H9 (cell line): Measurements from ENCODE around the gene EIF1B. TPM values are rescaled to one million over a fixed set of nuclear protein-coding genes. Genes with fewer than 3 reads are reported as not detected.

Experiments
- DNase-seq: peaks from one replicate; pipeline ENCODE4 v3.0.0-alpha.2; 2017
- H2AFZ ChIP-seq: one replicate; pipeline ENCODE4 v1.6.1; 2013; ENCODE audit warnings: mild to moderate bottlenecking, low read length, control low read depth, moderate library complexity
- H2AK5ac ChIP-seq: 2 replicates; pipeline ENCODE4 v1.6.1; 2013; ENCODE audit warnings: low read length, control low read depth, mixed read lengths; ENCODE audit not compliant: insufficient read length
- H2BK120ac ChIP-seq: one replicate; pipeline ENCODE4 v1.6.1; 2013; ENCODE audit warnings: low read depth, mild to moderate bottlenecking, low read length, control low read depth, inconsistent platforms; ENCODE audit not compliant: poor library complexity, severe bottlenecking
- H2BK12ac ChIP-seq: 2 replicates; pipeline ENCODE4 v1.6.1; 2013; ENCODE audit warnings: low read length, control low read depth, mixed read lengths, low read depth; ENCODE audit not compliant: insufficient read length
- H2BK15ac ChIP-seq: 2 replicates; pipeline ENCODE4 v1.6.1; 2013; ENCODE audit warnings: low read depth, low read length, control low read depth
- H2BK20ac ChIP-seq: one replicate; pipeline ENCODE4 v1.6.1; 2013; ENCODE audit warnings: low read depth, mild to moderate bottlenecking, low read length, control low read depth, inconsistent platforms; ENCODE audit not compliant: poor library complexity, severe bottlenecking
- H2BK5ac ChIP-seq: 2 replicates; pipeline ENCODE4 v1.6.1; 2013; ENCODE audit warnings: low read length, control low read depth, mixed read lengths; ENCODE audit not compliant: insufficient read length
- H3K14ac ChIP-seq: 2 replicates; pipeline ENCODE4 v1.6.1; 2013; ENCODE audit warnings: low read length, control low read depth; ENCODE audit not compliant: insufficient read depth
- H3K18ac ChIP-seq: 2 replicates; pipeline ENCODE4 v1.6.1; 2013; ENCODE audit warnings: low read depth, mild to moderate bottlenecking, mixed read lengths, low read length, control low read depth; ENCODE audit not compliant: insufficient read length
- H3K23ac ChIP-seq: 2 replicates; pipeline ENCODE4 v1.6.1; 2013; ENCODE audit warnings: low read length, control low read depth, mixed read lengths, low read depth; ENCODE audit not compliant: insufficient read length
- H3K23me2 ChIP-seq: 2 replicates; pipeline ENCODE4 v1.6.1; 2013; ENCODE audit warnings: low read depth, mild to moderate bottlenecking, mixed read lengths, low read length, control low read depth; ENCODE audit not compliant: insufficient read length, poor library complexity, severe bottlenecking
- H3K27ac ChIP-seq: 2 replicates; pipeline ENCODE4 v1.5.1; 2013; ENCODE audit warnings: low read length, control low read depth, mixed read lengths, low read depth; ENCODE audit not compliant: insufficient read length
- H3K27me3 ChIP-seq: 2 replicates; pipeline ENCODE4 v1.6.1; 2013; ENCODE audit warnings: low read length, control low read depth, inconsistent platforms; ENCODE audit not compliant: insufficient read depth
- H3K4ac ChIP-seq: 2 replicates; pipeline ENCODE4 v1.6.1; 2013; ENCODE audit warnings: low read depth, mild to moderate bottlenecking, control low read depth, inconsistent platforms, low read length, moderate library complexity
- H3K4me1 ChIP-seq: 2 replicates; pipeline ENCODE4 v1.6.1; 2013; ENCODE audit warnings: low read length, control low read depth, inconsistent platforms; ENCODE audit not compliant: insufficient read depth
- H3K4me2 ChIP-seq: 2 replicates; pipeline ENCODE4 v1.6.1; 2013; ENCODE audit warnings: low read length, control low read depth, mixed read lengths; ENCODE audit not compliant: insufficient read length, insufficient read depth
- H3K56ac ChIP-seq: 2 replicates; pipeline ENCODE4 v1.6.1; 2013; ENCODE audit warnings: low read depth, mild to moderate bottlenecking, mixed read lengths, low read length, control low read depth; ENCODE audit not compliant: insufficient read length
- H3K79me1 ChIP-seq: 2 replicates; pipeline ENCODE4 v1.6.1; 2013; ENCODE audit warnings: low read depth, mild to moderate bottlenecking, moderate library complexity, low read length, control low read depth, inconsistent platforms; ENCODE audit not compliant: insufficient read depth, poor library complexity, severe bottlenecking
- H3K79me2 ChIP-seq: 2 replicates; pipeline ENCODE4 v1.6.1; 2013; ENCODE audit warnings: low read length, control low read depth, inconsistent platforms; ENCODE audit not compliant: insufficient read depth
- H3K9ac ChIP-seq: 2 replicates; pipeline ENCODE4 v1.6.1; 2013; ENCODE audit warnings: low read length, control low read depth, mixed read lengths; ENCODE audit not compliant: insufficient read length; ENCODE audit errors: extremely low read depth
- H3K9me3 ChIP-seq: one replicate; pipeline ENCODE4 v1.6.1; 2013; ENCODE audit warnings: low read depth, low read length, inconsistent platforms; ENCODE audit not compliant: control insufficient read depth
- H3T11ph ChIP-seq: one replicate; pipeline ENCODE4 v1.6.1; 2013; ENCODE audit warnings: mild to moderate bottlenecking, low read length, control low read depth, inconsistent platforms
- H4K20me1 ChIP-seq: one replicate; pipeline ENCODE4 v1.6.1; 2013; ENCODE audit not compliant: control insufficient read depth, insufficient read length, insufficient read depth
- H4K5ac ChIP-seq: 2 replicates; pipeline ENCODE4 v1.6.1; 2013; ENCODE audit warnings: low read depth, mild to moderate bottlenecking, mixed read lengths, low read length, control low read depth; ENCODE audit not compliant: insufficient read length
- H4K8ac ChIP-seq: replicated peaks from 2 replicates; pipeline ENCODE4 v1.6.1; 2013; ENCODE audit warnings: low read length, control low read depth, mixed read lengths, low read depth; ENCODE audit not compliant: insufficient read length
- H4K91ac ChIP-seq: 2 replicates; pipeline ENCODE4 v1.6.1; 2013; ENCODE audit warnings: low read depth, mild to moderate bottlenecking, moderate library complexity, mixed read lengths, low read length, control low read depth; ENCODE audit not compliant: insufficient read length
- H3K27ac Mint-ChIP-seq, 3 experiments: 2 replicates in 2 of 3; 3 replicates in 1 of 3; pipeline ENCODE4 v1.8.0; 2020 to 2021; ENCODE audit warnings: mixed read lengths in 3 of 3, mild to moderate bottlenecking in 1 of 3, moderate library complexity in 1 of 3
- H3K27me3 Mint-ChIP-seq: 2 replicates; pipeline ENCODE4 v1.8.0; 2021; ENCODE audit warnings: low read depth, mild to moderate bottlenecking, moderate library complexity, mixed read lengths
- H3K36me3 Mint-ChIP-seq, 3 experiments: 2 replicates in 2 of 3; 3 replicates in 1 of 3; pipeline ENCODE4 v1.8.0; 2020 to 2021; ENCODE audit warnings: low read depth in 3 of 3, mixed read lengths in 3 of 3; ENCODE audit not compliant: insufficient read depth in 1 of 3
- H3K4me1 Mint-ChIP-seq, 2 experiments: 2 replicates each; pipeline ENCODE4 v1.8.0; 2020; ENCODE audit warnings: mixed read lengths in 2 of 2
- H3K4me3 Mint-ChIP-seq, 2 experiments: 2 replicates in 1 of 2; 3 replicates in 1 of 2; pipeline ENCODE4 v1.8.0; 2020 to 2021; ENCODE audit warnings: mild to moderate bottlenecking in 2 of 2, mixed read lengths in 2 of 2, moderate library complexity in 1 of 2
- H3K9me3 Mint-ChIP-seq, 2 experiments: 2 replicates in 1 of 2; 3 replicates in 1 of 2; pipeline ENCODE4 v1.8.0; 2020; ENCODE audit warnings: mild to moderate bottlenecking in 2 of 2, mixed read lengths in 2 of 2, moderate library complexity in 1 of 2
- whole genome bisulfite sequencing: extraction: QIAGEN DNeasy Blood & Tissue Kit; methylation state at CpG from one replicate; pipeline ENCODE4 v1.1.7; 2013; ENCODE audit warnings: missing lambda C conversion rate, low lambda C conversion rate, mixed read lengths; ENCODE audit not compliant: insufficient read length; ENCODE audit errors: extremely low coverage; 5-methylcytosine and 5-hydroxymethylcytosine counted together
- total RNA-seq: library from RNA; stranded (reverse); gene quantifications from 2 replicates; pipeline ENCODE4 v1.2.1, GENCODE V29; 2021
- TF ChIP-seq, protein P1 (sequence below): fragments of 200-600 bp; sonication (generic); conservative IDR thresholded peaks from 3 replicates; pipeline ENCODE4 v1.8.0; 2021; ENCODE audit warnings: antibody characterized with exemption, mild to moderate bottlenecking

The EIF1B gene
- total RNA-seq, 1 experiment from 2014 or later, result 133 TPM

DNA sequence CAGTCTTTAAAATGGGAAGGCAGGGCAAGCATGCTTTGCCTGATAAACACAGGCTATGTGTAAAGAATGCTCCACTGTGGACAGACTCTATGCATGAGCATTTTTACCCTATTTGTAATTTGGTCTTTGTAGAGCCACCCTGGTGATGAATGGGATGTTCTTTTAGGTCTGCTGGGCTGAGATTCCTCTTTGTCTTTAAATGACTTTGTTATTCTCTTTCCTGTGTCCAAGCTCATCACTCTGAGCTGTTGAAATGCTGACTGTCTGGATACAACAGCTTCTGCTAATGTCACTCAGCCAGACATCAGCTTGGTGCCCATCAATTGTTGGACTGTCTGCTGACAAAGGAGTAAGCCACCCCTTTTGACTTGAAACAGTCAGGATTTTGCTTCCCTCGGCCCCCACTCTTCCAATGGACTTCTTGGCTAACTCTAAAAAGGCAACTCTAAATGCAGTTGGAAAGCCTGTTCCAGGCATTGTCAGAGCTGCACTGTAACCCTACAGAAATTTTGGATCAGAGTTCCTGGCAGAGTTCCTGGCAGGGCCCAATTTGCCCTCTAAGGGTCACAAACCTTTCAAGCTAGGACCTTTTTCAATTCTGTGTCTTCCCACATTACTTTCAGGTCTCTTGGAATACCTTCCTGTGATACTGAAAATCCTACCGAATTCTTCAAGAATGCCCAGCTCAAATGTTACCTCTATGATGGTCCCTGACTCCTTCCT is 40.5 kb upstream of the EIF1B start:
- Histone ChIP-seq H2BK20ac (no peak overlapping the region), H2AFZ (no peak overlapping the region), H4K5ac (no peak overlapping the region), H3K9me3 (no peaks in the 10 kb centered on the region), H3K79me1 (no peaks in the 10 kb centered on the region), H4K20me1 (no peaks in the 10 kb centered on the region), H3K4ac (no peak overlapping the region), H3K18ac (no peak overlapping the region), H3K23ac (no peak overlapping the region), H3K23me2 (no peaks in the 10 kb centered on the region), H3K56ac (no peak overlapping the region), H3K79me2 (no peaks in the 10 kb centered on the region), H4K91ac (no peak overlapping the region), H3K4me2 (no peak overlapping the region), H2BK15ac (no peak overlapping the region), H3T11ph (no peak overlapping the region), H2BK120ac (no peak overlapping the region), H3K27ac (no peak overlapping the region), H2BK12ac (no peak overlapping the region), H3K9ac (no peak overlapping the region), H2AK5ac (no peak overlapping the region), H4K8ac (no peak overlapping the region), H3K4me1 (no peaks in the 10 kb centered on the region), H2BK5ac (no peak overlapping the region), H3K14ac (no peak overlapping the region), H3K27me3 (no peaks in the 10 kb centered on the region)
- H3K27ac Mint-ChIP-seq, result no peak overlapping the region
- no peaks in the 10 kb centered on the region; a peak in 1 of 5 replicates for H3K9me3 Mint-ChIP-seq
- no CpG with 5 or more reads among the region's 2 CpGs for WGBS
- no peak for DNase-seq
- TF ChIP-seq, protein P1, sequence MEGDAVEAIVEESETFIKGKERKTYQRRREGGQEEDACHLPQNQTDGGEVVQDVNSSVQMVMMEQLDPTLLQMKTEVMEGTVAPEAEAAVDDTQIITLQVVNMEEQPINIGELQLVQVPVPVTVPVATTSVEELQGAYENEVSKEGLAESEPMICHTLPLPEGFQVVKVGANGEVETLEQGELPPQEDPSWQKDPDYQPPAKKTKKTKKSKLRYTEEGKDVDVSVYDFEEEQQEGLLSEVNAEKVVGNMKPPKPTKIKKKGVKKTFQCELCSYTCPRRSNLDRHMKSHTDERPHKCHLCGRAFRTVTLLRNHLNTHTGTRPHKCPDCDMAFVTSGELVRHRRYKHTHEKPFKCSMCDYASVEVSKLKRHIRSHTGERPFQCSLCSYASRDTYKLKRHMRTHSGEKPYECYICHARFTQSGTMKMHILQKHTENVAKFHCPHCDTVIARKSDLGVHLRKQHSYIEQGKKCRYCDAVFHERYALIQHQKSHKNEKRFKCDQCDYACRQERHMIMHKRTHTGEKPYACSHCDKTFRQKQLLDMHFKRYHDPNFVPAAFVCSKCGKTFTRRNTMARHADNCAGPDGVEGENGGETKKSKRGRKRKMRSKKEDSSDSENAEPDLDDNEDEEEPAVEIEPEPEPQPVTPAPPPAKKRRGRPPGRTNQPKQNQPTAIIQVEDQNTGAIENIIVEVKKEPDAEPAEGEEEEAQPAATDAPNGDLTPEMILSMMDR, result no peak
- peaks cover 5% of the 10 kb centered on the region for H3K27me3 Mint-ChIP-seq
- H3K4me1 Mint-ChIP-seq, result peaks cover 6% of the 10 kb centered on the region in 2 experiments; a peak in 3 of 4 replicates
- H3K36me3 Mint-ChIP-seq, result peaks cover 0 to 4% (median 0%) of the 10 kb centered on the region in 3 experiments; a peak in 3 of 7 replicates
- no peak overlapping the region for H3K4me3 Mint-ChIP-seq
